ENCODE measurements around the gene PRKCB.

- TF ChIP-seq CTCF (IDR thresholded peaks at IDR 0.05; ENCODE audit: low read depth, low read length, poor library complexity, severe bottlenecking) (no peak), EZH2phosphoT487 (IDR thresholded peaks at IDR 0.05; ENCODE audit: borderline replicate concordance, low read length) (no peak)
Observed at GRCh38 chr16:23802776-23803175, 33.0 kb upstream of the PRKCB start.
